Renal pelvis (tissue), 4 donors: ENCODE results near the gene CORO6. TPM values are rescaled to one million over a fixed set of nuclear protein-coding genes. Genes with fewer than 3 reads are reported as not detected.

ENCODE experiments used
- DNase-seq: peaks from one replicate; pipeline ENCODE4 v3.0.0-alpha.2; 2013
- polyA plus RNA-seq, 3 donors: library from polyadenylated mRNA; unstranded; fragments of 120-200 nt; gene quantifications; one replicate each; pipeline ENCODE4 v1.2.1, GENCODE V29; 2013; ENCODE audit not compliant: insufficient read length in 3 of 3

The CORO6 gene
- polyA plus RNA-seq, 3 donors, result 2.4 to 5.6 (median 3.8) TPM

DNA sequence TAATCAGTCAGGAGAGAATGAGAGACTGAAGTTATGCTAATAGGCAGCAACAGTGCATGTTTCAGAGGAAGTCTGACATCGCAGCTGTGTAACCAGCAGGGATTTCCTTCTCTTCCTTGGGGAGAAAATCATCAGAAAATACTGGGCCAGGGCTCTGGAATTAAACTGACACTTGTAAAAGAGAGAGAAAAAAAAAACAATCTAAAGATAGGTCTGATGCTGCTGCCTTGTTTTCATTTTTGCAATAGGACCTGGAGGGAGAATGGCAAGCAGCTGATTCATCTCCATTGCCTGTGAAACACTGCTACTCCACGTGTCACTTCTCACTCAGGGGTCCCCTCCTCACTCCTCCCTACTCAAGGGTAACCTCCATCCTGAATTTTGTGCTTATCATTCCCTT is 17.7 kb upstream of the CORO6 start:
- no peak for DNase-seq

DNA sequence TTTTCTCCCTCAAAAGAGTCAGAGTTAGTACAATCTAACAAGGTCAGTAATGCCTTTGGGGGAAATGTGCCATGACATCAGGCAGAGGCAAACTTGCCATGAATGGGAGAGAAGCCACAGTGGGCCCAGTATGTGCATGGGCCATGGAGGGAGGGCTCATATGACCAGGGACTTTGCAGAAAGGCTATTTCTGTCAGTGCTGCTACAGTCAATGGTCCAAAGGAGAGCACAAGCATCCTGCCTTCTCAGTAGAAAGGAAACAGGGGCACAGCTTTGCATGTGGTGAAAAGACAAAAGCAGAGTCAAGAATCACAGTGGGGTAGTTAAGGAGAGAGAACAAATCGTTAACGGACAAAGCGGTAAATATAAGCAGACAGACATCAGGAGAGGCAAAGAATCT is 11.2 kb upstream of the CORO6 start:
- DNase-seq, result no peak

DNA sequence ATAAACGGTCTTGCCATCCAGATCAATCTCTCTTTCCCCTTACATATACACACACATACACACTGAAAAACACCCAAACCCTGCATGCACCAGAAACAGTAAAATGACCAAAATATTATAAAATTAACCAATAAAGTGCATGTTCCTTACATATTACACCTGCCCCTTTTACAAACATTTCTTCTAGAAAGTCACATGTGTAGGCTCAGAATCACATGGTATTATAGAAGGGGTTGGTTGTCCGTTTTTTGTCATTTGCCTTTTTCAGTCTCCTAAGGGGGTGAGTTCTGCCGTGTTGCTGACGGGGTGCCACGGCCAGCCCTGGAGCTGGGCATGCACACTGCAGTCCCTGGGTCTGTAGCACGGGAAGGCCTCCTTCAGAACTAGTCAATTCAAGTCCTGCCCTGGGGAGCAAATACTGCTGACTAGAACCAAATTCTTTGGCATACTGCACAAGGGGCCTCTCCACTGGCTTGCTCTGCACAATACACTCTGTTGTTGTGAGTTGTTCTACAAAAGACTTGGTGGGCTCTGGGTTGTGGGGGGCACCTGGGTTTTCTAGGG is 8.0 kb upstream of the CORO6 start:
- no peak for DNase-seq

DNA sequence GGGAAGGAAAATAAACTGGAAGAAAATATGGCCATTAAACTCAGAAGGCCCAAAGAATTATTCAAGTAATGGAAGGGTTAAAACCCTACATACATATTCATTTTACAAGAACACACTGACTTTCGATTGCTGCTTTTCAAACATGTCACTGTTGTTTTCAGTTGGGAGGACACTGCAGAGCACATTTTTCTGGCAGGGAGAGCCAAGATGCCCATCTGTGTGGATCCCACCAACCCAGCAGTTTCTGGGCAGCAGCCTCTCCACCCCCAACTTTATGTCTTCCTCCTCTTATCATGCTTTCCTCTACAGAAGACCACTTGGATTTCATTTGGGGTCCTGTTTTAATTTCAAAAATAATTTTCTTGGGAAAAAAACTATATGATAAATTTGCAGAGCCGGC is 7.1 kb upstream of the CORO6 start:
- DNase-seq, result no peak

DNA sequence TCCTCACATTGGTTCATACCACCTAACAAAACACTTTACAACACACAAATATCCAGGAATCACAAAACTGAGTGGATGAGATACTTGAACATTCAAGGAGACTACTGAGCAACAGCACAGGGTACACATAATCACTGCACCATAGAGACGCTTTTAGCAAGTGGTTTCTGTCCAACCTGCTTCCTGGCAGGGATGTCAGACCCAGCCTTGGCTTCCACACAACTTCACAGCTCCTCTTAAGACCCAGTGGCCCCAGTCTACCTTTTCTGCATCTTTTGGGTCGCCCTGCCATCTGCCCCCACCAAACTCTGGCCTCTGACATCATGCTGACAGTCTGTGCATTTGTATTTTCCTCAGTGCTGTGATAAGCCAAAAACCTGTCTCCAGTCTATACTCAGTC is 5.9 kb upstream of the CORO6 start:
- no peak for DNase-seq

DNA sequence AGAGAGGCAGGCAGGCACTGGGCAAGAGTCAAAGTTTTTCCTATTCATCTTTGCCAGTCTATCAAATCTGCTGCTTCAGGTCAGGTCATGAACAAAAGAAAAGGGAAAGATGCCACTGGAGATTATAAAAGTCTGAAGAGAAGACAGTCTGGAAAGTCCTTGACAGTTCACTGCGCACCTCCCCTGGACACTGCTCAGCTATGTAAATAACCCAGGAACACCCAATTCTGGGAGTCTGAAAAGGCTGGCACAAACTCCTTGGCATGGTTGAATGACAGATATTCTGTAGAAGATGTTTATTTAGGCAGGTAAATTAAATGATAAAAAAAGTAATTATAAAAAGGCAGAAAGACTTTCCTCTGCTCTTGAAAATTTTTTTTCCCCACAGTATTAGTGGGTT is 5.2 kb upstream of the CORO6 start:
- DNase-seq, result no peak

DNA sequence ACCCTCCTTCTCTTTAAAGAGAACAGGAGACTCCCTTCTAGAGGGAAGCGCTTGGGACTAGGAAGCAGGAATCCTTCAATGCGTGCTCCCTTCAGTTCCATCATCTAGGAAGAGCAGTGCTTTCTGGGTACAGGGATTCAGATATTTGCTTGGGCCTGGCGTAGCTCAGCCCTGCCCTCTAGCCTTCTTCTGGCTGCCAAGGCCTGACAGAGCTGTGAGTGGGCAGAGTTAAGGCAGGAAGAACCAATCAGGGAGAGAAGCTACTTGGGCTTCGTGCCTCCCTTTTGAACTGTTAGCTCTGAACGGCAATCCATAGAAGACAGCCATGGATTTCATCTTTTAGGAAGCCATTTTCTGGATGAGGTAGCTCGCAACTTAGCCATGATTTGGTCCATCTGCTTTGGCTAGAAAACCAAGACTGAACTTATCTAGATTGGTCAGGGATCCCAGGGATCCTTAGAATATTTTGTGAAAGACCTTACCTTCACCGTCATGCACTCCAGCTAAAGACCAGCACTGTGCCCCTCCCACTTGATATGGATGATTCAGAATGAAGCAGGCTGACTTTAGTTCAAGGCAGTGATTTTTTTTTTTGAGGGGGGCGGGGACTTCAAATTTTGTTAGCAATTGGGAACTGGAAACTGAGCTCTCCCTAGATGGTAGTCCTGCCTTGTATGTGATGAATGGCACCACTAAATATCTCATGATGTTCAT is 2.5 kb upstream of the CORO6 start:
- DNase-seq, result no peak

DNA sequence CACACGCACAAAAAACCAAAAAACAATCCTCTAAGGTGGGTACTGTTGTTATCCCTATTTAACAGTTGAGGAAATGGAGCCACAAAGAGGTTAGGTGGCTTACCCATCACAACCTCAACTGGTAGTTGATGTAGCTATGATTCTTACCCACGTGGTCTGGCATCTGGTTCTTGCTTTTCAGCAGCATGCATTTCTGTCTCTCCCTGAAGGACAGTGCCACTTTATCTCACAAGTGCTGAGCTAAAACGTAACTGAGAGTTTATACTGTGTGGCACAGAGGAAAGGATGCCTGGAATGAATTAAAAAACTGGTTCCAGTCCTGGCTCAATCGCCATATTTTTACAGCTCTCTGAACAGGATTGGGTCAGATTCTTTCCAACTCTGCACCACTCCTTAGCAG is 1.9 kb upstream of the CORO6 start:
- DNase-seq, result no peak

DNA sequence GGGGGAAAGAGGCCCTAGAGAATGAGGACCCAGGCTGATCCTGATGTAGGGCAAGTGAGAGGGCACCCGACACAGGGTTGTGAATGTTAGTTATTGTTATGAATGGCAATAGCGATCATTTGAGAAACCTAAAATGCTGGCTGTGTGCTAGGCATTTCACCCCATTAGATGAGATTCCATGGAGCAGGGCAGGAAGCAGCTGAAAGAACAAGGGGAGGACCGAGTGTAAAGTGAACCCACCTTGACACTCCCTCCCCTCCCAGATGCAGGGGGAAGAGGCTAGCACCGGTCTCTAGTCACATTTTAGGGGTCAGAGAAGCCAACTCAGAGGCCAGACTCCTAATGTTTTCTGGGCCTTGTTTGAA is 553 bp upstream of the CORO6 start:
- no peak for DNase-seq

DNA sequence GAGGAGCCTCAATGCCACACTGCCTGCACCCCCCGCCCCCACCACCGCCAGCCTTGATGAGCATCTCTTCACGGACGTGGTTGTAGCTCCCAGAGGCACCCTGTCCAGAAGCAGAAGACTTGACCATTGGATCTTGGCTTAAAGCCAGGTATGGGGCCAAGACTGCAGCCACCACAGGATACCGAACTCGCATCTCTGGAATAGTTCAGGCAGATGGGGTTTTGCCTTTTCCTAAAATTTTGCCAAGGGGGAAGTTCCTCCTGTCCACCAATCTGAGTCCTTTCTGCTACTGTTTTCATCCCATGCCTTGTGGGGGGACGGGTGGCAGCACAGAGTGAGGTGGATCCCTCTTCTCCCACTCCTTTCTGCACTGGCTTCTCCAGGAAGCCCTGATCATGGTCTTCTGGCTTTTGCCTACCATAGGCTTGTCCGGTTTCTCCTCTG is 939 bp downstream of the CORO6 start:
- no peak for DNase-seq

DNA sequence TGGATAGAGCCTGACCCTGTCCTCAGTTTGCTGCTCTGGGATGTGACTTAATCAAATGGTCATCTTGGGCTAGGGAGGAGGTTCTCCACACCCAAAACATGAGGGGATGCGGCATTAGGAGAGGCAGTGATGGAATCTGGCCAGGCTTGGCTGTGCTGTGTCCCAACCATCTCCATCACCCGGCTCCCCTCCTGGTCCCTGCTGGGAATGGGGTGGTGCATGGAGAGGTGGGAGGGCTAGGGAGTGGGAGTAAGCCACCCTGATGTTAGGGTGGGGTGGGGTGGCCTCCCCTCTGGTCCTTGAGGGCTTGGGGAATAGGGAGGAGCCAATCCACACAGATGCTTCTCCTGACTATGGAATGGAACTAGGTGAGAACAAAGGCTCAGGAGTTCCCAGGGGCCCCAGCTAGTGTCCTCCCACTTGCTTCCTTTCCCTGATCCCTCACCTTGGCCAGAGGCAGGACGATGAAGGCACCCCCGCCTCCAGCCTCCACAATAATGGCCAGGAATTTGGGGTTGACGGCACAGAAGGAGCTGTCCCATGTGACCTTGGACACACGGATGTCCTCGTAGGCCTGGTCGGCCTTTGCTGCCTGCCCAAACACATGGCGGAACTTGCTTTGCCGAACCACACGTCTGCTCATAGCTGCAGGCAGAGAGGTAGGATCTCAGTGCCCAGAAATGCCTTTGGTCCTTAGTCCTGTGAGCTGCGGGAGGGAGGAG is 1.8 kb downstream of the CORO6 start:
- no peak for DNase-seq

DNA sequence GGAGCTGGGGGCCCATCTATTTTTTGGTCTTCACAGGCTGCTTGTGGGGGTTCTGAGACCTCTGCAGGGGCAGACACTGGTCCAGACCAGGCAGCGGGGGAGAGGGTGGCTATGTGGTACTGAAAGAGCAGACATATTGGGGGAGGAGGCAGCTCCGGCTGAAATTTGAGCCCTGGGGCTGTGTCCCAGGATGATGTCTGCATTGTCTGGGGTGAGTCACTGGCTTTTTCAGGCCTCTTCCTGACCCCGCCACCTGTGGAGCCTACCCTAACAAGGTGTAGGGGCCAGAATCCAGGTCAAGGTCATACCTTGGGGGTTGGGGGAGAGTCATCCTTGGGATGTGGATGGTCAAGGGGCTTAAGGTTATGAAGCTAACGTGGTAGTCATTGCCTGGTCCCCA is 2.4 kb downstream of the CORO6 start:
- no peak for DNase-seq

DNA sequence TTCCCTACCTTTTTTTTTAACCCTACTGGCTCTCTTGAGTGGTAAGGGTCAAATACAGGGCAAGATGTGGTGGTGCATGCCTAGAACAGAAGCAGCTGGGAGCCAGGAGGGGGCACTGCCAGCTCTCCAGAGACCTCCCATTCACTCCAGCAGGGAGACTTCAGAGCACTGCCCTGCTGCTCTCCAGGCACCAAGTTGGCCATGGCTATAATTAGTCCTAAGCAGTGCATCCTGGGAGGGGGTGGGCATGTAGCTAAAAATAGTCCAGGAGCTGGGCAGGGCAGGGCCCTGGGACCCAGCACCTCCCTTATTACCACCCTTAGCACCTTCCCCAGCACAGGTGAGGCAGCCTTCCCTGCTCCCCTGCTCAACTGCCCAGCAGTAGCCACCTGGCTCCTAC is 3.5 kb downstream of the CORO6 start:
- DNase-seq, result no peak

DNA sequence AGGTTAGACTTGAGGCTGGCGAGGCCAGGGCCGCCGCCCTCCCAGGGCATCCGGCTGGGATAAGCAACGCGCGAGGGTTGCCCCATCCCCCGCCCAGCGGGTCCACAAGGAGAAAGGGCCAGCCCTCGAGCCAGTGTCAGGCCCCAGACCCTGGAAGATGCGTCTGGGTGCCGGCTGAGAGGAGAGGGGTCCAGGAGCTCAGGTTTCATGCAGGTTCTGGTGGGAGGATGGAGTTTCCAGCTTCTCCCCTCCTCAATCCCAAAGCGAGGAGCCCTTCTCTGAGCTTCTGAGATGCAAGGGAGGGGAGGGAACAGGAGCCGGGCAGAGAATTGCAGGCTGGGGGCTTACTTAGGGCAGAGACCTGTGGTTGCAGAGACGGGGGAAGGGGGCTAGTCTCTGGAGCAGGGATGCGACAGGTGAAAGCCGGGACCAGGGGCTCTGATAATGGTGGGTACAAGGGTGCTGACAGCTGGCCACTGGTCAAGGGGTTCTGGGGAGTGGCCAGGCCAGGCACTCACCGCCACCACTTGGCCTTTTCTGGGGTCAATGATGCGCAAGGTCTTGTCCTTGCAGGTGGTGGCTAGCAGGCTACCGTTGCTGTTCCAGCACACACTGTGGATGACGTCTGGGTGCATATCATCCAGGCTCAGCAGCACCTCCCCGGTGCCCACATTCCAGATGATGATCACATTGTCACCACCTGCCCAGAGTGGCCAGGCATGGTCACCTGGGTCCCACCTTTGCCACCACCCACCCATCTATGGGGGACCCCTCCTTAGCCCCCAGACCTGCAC is 4.2 kb downstream of the CORO6 start:
- DNase-seq, result no peak

DNA sequence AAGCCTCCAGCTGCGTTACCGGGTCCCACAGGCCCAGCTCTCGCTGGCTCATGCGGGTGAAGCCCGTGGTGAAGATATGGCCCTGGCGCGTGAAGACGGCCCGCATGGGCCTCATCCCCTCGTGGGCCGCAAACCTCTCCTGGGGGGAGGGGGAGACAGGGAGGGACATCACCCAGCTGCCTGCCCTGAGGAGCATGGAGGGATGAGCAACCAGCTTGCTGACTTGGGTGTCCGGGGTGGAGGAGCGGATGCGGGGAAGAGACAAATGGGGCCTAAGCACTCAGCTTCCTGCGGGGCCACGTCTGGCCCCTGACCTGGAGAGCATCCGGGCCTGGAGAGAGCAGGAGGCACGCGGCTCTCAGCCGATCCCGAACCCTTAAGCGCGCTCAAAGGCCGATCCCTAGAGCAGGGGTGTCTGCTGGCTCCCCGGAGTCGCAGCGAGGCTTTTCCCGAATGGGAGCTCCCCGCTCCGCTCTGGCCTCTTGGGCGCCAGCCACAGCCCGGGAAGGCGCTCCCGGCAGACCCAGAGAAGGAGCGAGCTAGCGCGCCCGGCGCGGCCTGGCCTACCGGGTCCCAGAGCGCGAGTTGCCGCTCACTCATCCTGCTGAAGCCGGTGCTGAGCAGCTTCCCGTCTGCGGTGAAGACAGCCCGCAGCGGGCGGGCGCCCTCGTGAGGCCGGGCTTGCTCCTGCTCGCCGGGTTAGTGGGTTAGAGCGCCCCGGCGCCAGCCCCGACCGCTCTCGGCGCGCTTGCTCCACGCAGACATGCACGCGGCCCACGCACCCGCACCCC is 5.0 kb downstream of the CORO6 start:
- DNase-seq, result no peak

DNA sequence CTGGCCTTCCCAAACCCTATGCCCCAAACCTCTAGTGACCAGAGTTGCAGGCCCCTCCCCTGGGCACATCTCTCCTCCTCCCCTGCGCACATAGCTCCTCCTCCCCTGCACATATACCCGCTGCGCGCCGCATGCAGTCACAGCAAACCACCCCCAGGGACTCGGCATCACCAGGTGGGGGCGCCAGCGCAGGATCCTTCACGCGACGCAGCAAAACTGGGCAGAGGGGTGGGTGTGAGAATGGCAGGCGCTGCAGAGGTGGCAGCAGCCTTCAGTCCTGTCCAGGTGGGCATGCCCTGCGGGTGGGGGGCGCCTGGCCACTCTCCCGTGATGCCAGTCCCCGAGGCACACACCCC is 5.6 kb downstream of the CORO6 start:
- peak; percentile 75 for DNase-seq

DNA sequence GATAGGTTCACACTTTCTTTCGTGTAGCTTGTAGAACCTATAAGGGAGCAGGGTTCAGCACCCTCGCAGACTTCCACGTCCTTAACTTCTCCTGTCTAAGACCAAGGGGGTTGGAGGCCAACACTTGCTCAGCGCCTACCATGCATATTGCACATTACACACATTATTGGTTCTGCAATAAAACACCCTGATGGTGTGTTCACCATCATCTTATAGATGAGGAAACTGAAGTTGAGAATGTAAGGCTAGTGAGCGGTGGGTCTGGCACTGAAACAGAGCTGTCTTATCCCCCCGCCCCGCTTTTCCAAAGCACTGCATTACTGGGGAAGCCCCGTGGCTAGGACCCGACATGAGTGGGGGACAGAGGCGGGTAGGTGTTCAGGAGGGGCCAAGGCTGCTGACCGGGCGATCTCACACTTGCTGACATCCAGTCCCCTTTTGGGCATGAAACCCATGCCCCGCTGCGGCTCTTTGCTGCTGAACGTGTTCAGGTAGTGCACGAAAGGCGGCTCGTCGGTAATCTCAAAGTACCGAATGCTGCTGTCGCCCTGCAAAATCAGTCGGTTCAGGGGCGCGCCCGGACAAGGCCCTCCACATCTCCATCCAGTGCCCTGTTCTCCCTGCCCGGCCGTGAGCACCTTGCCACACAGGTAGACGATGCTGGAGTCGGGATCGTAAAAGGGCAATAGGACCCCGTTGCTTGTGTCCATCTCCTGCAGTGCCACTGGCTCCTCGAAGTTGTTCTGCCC is 6.2 kb downstream of the CORO6 start:
- DNase-seq, result no peak

DNA sequence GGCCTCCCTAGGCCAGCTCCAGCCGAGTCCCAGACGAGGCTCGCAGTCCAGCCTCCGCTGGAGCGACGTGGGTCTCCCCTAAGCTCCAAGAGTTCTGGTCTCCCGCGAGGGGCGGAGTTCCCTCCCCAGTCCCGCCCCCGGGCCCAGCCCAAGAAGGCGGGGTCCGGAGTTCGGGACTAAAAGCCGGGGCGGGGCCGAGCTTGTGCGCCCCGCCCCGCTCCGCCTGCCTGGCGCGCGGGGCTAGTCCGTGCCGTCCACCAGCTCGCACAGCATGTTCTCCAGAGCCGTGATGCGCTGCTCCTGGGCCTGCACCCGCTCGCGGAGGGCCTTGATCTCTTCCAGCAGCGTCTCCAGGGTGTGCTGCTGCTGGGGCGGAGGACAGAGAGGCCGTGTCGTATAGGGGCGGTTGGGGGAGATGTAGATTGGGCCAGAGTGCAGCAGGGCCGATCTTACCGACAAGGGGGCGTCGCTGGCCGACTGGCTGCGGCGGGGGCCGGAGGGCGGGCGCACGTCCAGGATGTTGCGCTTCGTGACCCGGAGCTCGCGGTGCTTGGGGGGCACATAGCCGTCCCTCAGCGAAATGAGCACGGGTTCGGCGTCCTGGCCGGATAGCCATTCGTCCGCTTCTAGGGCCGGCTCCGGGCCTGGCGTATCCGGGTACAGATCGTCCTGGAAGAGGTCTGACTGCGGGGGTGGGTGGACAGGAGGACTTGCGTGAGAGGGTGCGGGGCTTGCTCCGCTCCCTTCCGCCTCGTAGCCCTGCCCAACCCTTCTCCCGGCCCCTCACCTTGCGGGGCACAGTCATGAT is 7.0 kb downstream of the CORO6 start:
- peak; percentile 77 for DNase-seq

DNA sequence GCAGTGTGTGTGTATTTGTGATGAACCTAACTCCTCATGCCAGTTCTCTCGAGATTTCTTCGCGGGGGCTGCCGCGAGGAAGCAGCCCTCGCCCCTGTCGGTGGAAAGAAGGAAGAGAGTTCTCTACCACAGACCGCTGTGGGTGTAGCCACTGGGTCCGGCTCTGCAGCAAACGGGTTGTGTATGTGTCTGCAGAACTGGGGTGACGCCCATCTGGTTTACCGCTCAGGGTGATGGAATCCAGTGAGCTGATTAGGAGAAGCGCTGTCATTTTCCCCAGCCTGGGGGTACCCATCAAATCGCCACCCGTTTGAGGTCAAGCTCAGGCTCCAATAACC is 7.7 kb downstream of the CORO6 start:
- DNase-seq, result no peak

DNA sequence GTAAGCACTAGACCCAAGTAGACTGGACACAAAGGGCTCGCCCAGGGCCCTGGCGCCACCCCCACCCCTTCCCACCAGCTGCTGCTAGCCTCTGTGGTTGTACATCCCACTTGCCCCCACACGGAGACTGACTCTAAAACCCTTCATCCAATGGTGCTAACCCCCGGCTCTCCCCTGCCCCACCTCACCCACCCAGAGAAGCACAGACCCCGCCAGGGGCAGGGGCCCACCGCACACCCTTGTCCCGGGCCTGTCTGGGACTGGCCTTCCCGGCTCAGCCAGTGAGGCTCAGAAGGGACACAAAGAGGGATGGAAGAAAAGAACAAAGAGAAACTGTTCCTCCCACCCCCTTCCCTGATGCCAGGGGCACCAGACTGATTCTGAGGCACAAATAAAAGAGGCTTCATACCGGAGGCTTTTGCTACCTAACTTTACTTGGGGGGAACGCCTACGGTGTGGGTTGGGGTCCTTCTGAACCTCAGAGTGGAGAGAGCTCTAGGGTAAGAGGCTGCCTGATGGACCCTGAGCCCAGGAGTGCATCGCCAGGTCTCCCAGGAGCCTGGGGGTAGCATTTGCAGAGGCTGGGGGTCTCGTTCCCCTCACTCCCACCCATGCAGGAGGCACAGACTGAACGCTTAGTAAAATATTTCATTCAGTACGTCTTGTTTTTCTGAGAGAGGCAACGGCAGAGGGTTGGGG is 8.2 kb downstream of the CORO6 start:
- DNase-seq, result no peak
